Measurements from ENCODE around the gene VSIR. TPM values are rescaled to one million over a fixed set of nuclear protein-coding genes. Genes with fewer than 3 reads are reported as not detected.

VSIR gene
- total RNA-seq, 1 donor from 2014 or later, result 21.4 TPM

DNA sequence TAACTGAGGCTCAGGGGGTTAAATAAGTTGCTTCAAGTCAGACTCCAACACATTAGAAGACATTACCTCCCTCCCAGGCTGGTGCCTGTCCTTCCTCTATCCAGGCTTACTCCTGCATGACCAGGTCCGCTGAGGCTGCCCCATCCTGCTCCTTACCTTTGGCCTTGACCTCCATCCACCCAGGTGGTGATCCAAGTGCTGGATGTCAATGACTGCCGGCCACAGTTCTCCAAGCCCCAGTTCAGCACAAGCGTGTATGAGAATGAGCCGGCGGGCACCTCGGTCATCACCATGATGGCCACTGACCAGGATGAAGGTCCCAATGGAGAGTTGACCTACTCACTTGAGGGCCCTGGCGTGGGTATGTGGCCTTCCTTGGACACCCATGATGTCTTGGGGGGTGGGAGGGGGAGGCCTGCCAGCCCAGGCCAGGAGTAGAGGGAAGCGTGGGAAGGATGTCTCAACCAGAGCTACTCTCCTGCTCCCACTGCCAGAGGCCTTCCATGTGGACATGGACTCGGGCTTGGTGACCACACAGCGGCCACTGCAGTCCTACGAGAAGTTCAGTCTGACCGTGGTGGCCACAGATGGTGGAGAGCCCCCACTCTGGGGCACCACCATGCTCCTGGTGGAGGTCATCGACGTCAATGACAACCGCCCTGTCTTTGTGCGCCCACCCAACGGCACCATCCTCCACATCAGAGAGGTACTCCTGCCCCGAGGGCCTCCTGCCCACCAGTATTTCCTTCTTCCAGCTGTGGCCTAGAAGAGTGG is 29.6 kb upstream of the VSIR start:
- Mint-ChIP-seq H3K27me3 (no peaks in the 10 kb centered on the region), H3K4me3 (no peak overlapping the region), H3K4me1 (peaks cover 14% of the 10 kb centered on the region), H3K27ac (no peak overlapping the region), H3K9me3 (no peaks in the 10 kb centered on the region), H3K36me3 (ENCODE audit: low read depth) (no peaks in the 10 kb centered on the region)
- CTCF ChIA-PET, result no interaction called here
- no peak for TF ChIP-seq CTCF (IDR thresholded peaks at IDR 0.05)
- intact Hi-C loops (cut with micrococcal nuclease), result no loop called here
- DNase-seq (no peak), ATAC-seq (ENCODE audit: low read depth) (no peak)
- POLR2A ChIA-PET, result no interaction called here

GRCh38 chr10:71802235-71802634 is 28.9 kb upstream of the VSIR start:
- intact Hi-C loops (cut with micrococcal nuclease), result no loop called here
- no peak overlapping the region for H3K4me3 Mint-ChIP-seq
- H3K27me3 Mint-ChIP-seq, result no peaks in the 10 kb centered on the region
- TF ChIP-seq CTCF (IDR thresholded peaks at IDR 0.05), result no peak
- H3K36me3 Mint-ChIP-seq (ENCODE audit: low read depth), result no peaks in the 10 kb centered on the region
- H3K9me3 Mint-ChIP-seq, result no peaks in the 10 kb centered on the region
- ATAC-seq (ENCODE audit: low read depth) (no peak), DNase-seq (no peak)
- H3K4me1 Mint-ChIP-seq, result peaks cover 21% of the 10 kb centered on the region
- ChIA-PET POLR2A (interaction anchor here (1.5 to 1.6 kb wide), 3 partner anchors 27 to 74 kb away, joined by 4 to 10 read pairs (median 5); partner anchors contain the start of gene VSIR), CTCF (interaction anchor here (1.6 kb wide), 1 partner anchor 9 kb away, joined by 5 read pairs; no protein-coding TSS in a partner anchor)
- H3K27ac Mint-ChIP-seq, result no peak overlapping the region

GRCh38 chr10:71801361-71801760 is 28.0 kb upstream of the VSIR start:
- Mint-ChIP-seq H3K36me3 (ENCODE audit: low read depth) (no peaks in the 10 kb centered on the region), H3K27ac (peak overlapping the region; percentile 36), H3K4me1 (peaks cover 23% of the 10 kb centered on the region), H3K9me3 (no peaks in the 10 kb centered on the region), H3K27me3 (no peaks in the 10 kb centered on the region), H3K4me3 (peak overlapping the region; percentile 1)
- TF ChIP-seq CTCF (IDR thresholded peaks at IDR 0.05), result no peak
- ATAC-seq (ENCODE audit: low read depth) (peak; percentile 98), DNase-seq (no peak)
- intact Hi-C loops (cut with micrococcal nuclease), result no loop called here
- POLR2A ChIA-PET, result interaction anchor here (0.8 to 1.7 kb wide), 6 partner anchors 25 to 107 kb away, joined by 3 to 10 read pairs (median 4); partner anchors contain the start of gene VSIR
- CTCF ChIA-PET, result interaction anchor here (1.2 to 1.6 kb wide), 2 partner anchors 10 to 93 kb away, joined by 5 read pairs; no protein-coding TSS in a partner anchor

DNA sequence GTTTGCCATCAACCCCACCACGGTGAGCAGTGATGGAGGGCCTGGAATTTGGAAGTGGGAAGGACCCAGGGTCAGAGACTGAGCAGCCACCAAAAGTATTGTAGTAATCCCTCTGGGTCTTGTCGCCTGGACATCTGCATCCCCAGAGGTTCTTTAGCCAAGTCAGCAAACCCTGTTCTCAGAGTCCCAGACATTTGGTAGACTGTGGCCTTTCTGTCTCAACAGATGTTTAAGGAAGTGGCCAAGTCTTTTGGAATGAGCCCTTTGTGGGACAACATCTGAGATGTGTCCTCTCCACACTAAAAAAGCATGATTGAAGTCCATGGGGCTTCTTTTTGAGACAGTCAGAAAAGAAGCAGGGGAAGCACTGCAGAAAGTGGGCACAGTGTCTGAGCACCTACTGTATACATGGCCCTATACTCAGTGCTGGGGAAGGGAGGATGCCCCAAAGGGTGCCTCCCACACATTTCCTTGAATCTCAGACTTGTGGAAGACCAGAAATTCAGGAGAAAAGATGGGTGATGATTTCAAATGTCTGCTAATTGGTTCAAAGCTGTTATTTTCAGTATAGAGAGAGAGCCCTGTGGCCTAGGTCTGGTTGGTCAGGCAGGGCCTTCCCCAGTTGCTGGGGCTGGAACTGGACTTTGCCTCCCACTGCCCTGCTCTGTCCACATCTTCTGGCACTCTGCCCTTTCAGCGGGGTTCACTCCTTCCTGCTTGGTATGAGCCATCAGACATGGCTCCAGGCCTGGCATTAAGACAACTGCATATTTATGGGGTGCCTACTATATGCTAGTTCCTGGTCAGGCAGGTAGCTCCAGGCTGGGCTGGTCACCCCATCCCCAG is 26.5 kb upstream of the VSIR start:
- no peak overlapping the region for H3K27ac Mint-ChIP-seq
- peaks cover 23% of the 10 kb centered on the region for H3K4me1 Mint-ChIP-seq
- no peaks in the 10 kb centered on the region for H3K27me3 Mint-ChIP-seq
- intact Hi-C loops (cut with micrococcal nuclease), result no loop called here
- POLR2A ChIA-PET, result no interaction called here
- DNase-seq (no peak), ATAC-seq (ENCODE audit: low read depth) (no peak)
- CTCF ChIA-PET, result no interaction called here
- no peaks in the 10 kb centered on the region for H3K9me3 Mint-ChIP-seq
- no peak for TF ChIP-seq CTCF (IDR thresholded peaks at IDR 0.05)
- H3K36me3 Mint-ChIP-seq (ENCODE audit: low read depth), result no peaks in the 10 kb centered on the region
- no peak overlapping the region for H3K4me3 Mint-ChIP-seq

DNA sequence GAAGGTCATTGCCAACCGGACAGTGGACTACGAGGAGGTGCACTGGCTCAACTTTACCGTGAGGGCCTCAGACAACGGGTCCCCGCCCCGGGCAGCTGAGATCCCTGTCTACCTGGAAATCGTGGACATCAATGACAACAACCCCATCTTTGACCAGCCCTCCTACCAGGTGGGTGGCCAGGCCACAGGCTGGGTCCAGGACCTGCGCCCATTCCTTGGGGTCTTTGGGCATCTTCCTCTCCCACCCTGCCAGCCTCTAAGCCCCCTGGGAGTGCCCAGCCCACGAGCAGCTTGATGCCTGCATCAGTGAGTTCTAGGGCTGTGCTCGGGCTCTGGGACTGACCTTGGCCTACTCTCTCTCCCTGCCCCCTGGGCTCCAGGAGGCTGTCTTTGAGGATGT is 25.8 kb upstream of the VSIR start:
- H3K36me3 Mint-ChIP-seq (ENCODE audit: low read depth), result no peaks in the 10 kb centered on the region
- POLR2A ChIA-PET, result no interaction called here
- no peak for TF ChIP-seq CTCF (IDR thresholded peaks at IDR 0.05)
- no peak for ATAC-seq (ENCODE audit: low read depth)
- DNase-seq, result no peak
- no peak overlapping the region for H3K27ac Mint-ChIP-seq
- H3K27me3 Mint-ChIP-seq, result no peaks in the 10 kb centered on the region
- H3K9me3 Mint-ChIP-seq, result no peaks in the 10 kb centered on the region
- peaks cover 23% of the 10 kb centered on the region for H3K4me1 Mint-ChIP-seq
- no peak overlapping the region for H3K4me3 Mint-ChIP-seq
- intact Hi-C loops (cut with micrococcal nuclease), result no loop called here
- CTCF ChIA-PET, result no interaction called here

All from activated B cell treated with CpG ODN at 0.5 μM for 24 hours (primary cell).